Smooth muscle cell (in vitro differentiated cells): ENCODE data around the gene EPHB4. TPM values are rescaled to one million over a fixed set of nuclear protein-coding genes. Genes with fewer than 3 reads are reported as not detected.

Source experiments
- DNase-seq: peaks from one replicate; lab custom pipeline; 2025; ENCODE audit not compliant: unreplicated experiment; lab: John Stamatoyannopoulos, UW
- H2AFZ ChIP-seq: fragments of 200-600 bp; sonication (generic); 2 replicates; pipeline ENCODE4 v1.6.0; 2016; ENCODE audit warnings: antibody characterized with exemption, low read depth, mild to moderate bottlenecking
- H3F3A ChIP-seq: fragments of 200-600 bp; sonication (generic); 2 replicates; pipeline ENCODE4 v1.6.0; 2017; ENCODE audit warnings: antibody characterized with exemption, low read depth
- H3K27ac ChIP-seq: fragments of 200-600 bp; sonication (generic); 2 replicates; pipeline ENCODE4 v1.5.1; 2016; ENCODE audit warnings: low read depth, mild to moderate bottlenecking
- H3K27me3 ChIP-seq: fragments of 200-600 bp; sonication (generic); 2 replicates; pipeline ENCODE4 v1.6.1; 2016; ENCODE audit warnings: low read depth, mild to moderate bottlenecking
- H3K36me3 ChIP-seq: fragments of 200-600 bp; sonication (generic); 2 replicates; pipeline ENCODE4 v1.5.1; 2016; ENCODE audit warnings: low read depth
- H3K4me1 ChIP-seq: fragments of 200-600 bp; sonication (generic); 2 replicates; pipeline ENCODE4 v1.5.1; 2016; ENCODE audit warnings: low read depth
- H3K4me2 ChIP-seq: fragments of 200-600 bp; sonication (generic); 2 replicates; pipeline ENCODE4 v1.6.0; 2016; ENCODE audit warnings: mild to moderate bottlenecking
- H3K4me3 ChIP-seq: fragments of 200-600 bp; sonication (generic); 2 replicates; pipeline ENCODE4 v1.5.1; 2016; ENCODE audit warnings: mild to moderate bottlenecking
- H3K79me2 ChIP-seq: fragments of 200-600 bp; sonication (generic); 2 replicates; pipeline ENCODE4 v1.6.0; 2016; ENCODE audit warnings: low read depth, mild to moderate bottlenecking
- H3K9ac ChIP-seq: fragments of 200-600 bp; sonication (generic); 2 replicates; pipeline ENCODE4 v1.6.0; 2016; ENCODE audit warnings: low read depth
- H3K9me3 ChIP-seq: fragments of 200-600 bp; sonication (generic); replicated peaks from 2 replicates; pipeline ENCODE4 v1.5.1; 2016; ENCODE audit warnings: low read depth
- H4K20me1 ChIP-seq: fragments of 200-600 bp; sonication (generic); 2 replicates; pipeline ENCODE4 v1.6.0; 2016; ENCODE audit warnings: low read depth
- CTCF ChIP-seq: fragments of 200-600 bp; sonication (generic); IDR thresholded peaks from 2 replicates; pipeline ENCODE4 v1.5.1; 2017; ENCODE audit warnings: borderline replicate concordance, mild to moderate bottlenecking, antibody characterized with exemption; ENCODE audit not compliant: insufficient read depth, poor library complexity, severe bottlenecking
- WGBS: methylation state at CpG from one replicate; pipeline ENCODE4 v1.1.7; 2016; ENCODE audit warnings: low lambda C conversion rate; 5-methylcytosine and 5-hydroxymethylcytosine counted together
- polyA plus RNA-seq: library from polyadenylated mRNA; unstranded; fragments of >200 nt; fragmentation: Nextera tagmentation; extraction: Ambion mirVana; gene quantifications from 2 replicates; pipeline ENCODE4 v1.2.1, GENCODE V29; 2016
- total RNA-seq: library from RNA; depleted of rRNA; stranded (reverse); fragments of >200 nt; gene quantifications from 2 replicates; pipeline ENCODE4 v1.2.3, GENCODE V29; 2014

The EPHB4 gene
- total and polyA plus RNA-seq, 2 experiments from 2014 or later = 49.4 to 50.5 TPM

GRCh38 chr7:100825215-100825671 lies 2.1 kb downstream of the EPHB4 start:
- Histone ChIP-seq H3K4me1 (peaks cover 4% of the 10 kb centered on the region), H3K27ac (no peak overlapping the region), H3K9ac (no peak overlapping the region), H3K36me3 (no peaks in the 10 kb centered on the region), H3K4me3 (peak overlapping the region; percentile 94), H3K27me3 (no peaks in the 10 kb centered on the region), H3F3A (no peaks in the 10 kb centered on the region), H4K20me1 (peaks cover 45% of the 10 kb centered on the region), H2AFZ (no peak overlapping the region), H3K79me2 (peaks cover 28% of the 10 kb centered on the region), H3K4me2 (peak overlapping the region; percentile 92), H3K9me3 (no peaks in the 10 kb centered on the region)
- DNase-seq = no peak
- no peak for TF ChIP-seq CTCF
- 15% methylated on average over 16 of the region's 16 CpGs for WGBS

GRCh38 chr7:100824499-100825214 lies 2.7 kb downstream of the EPHB4 start:
- H3K9me3 ChIP-seq = no peaks in the 10 kb centered on the region
- H3K79me2 ChIP-seq = peaks cover 28% of the 10 kb centered on the region
- WGBS = 82% methylated on average over 15 of the region's 18 CpGs
- H3K4me3 ChIP-seq = peak overlapping the region; percentile 94
- H3K27ac ChIP-seq = no peak overlapping the region
- H2AFZ ChIP-seq = no peak overlapping the region
- no peak for DNase-seq
- H3K27me3 ChIP-seq = no peaks in the 10 kb centered on the region
- TF ChIP-seq CTCF = no peak
- H3K4me1 ChIP-seq = peaks cover 4% of the 10 kb centered on the region
- H3K4me2 ChIP-seq = peak overlapping the region; percentile 92
- no peaks in the 10 kb centered on the region for H3F3A ChIP-seq
- peaks cover 45% of the 10 kb centered on the region for H4K20me1 ChIP-seq
- no peaks in the 10 kb centered on the region for H3K36me3 ChIP-seq
- no peak overlapping the region for H3K9ac ChIP-seq

DNA sequence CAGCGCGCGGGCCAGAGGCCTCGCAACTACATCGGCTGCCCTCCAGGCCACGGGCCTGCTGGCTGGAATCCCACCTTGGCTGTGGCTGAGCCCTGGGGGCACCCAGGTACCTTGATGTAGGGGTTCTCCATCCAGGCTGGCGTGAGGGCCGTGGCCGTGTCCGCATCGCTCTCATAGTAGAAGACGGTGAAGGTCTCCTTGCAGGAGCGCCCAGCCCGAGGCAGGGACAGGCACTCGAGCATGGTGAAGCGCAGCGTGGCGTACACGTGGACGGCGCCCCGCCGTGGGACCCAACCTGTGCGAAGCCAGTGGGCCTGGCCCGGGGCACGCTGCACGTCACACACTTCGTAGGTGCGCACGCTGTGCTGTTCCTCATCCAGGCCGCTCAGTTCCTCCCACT lies 3.8 kb downstream of the EPHB4 start:
- H3K79me2 ChIP-seq = peaks cover 28% of the 10 kb centered on the region
- H2AFZ ChIP-seq = no peak overlapping the region
- H3K4me1 ChIP-seq = peaks cover 4% of the 10 kb centered on the region
- 99% methylated on average over 31 of the region's 31 CpGs for WGBS
- H3K9ac ChIP-seq = no peak overlapping the region
- no peak overlapping the region for H3K4me3 ChIP-seq
- H3K27me3 ChIP-seq = no peaks in the 10 kb centered on the region
- H3K9me3 ChIP-seq = no peaks in the 10 kb centered on the region
- no peak overlapping the region for H3K27ac ChIP-seq
- H3K4me2 ChIP-seq = no peak overlapping the region
- no peak for DNase-seq
- TF ChIP-seq CTCF = no peak
- H3K36me3 ChIP-seq = no peaks in the 10 kb centered on the region
- H3F3A ChIP-seq = no peaks in the 10 kb centered on the region
- H4K20me1 ChIP-seq = peaks cover 45% of the 10 kb centered on the region

- DNase-seq = no peak
- WGBS = 90% methylated on average over 6 of the region's 7 CpGs
- no peak overlapping the region for H3K9ac ChIP-seq
Measured at GRCh38 chr7:100823140-100823525, 4.2 kb downstream of the EPHB4 start.

More at GRCh38 chr7:100823140-100823525, 4.2 kb downstream of the EPHB4 start:
- Histone ChIP-seq H3K79me2 (peaks cover 28% of the 10 kb centered on the region), H3K4me3 (no peak overlapping the region), H3K27ac (no peak overlapping the region), H3K27me3 (no peaks in the 10 kb centered on the region), H2AFZ (no peak overlapping the region), H3K4me2 (no peak overlapping the region), H3K9me3 (no peaks in the 10 kb centered on the region), H3K4me1 (peaks cover 4% of the 10 kb centered on the region), H3K36me3 (no peaks in the 10 kb centered on the region), H4K20me1 (peaks cover 45% of the 10 kb centered on the region), H3F3A (no peaks in the 10 kb centered on the region)
- no peak for TF ChIP-seq CTCF
